ENCODE measurements around the gene MYMK. TPM values are rescaled to one million over a fixed set of nuclear protein-coding genes. Genes with fewer than 3 reads are reported as not detected.

MYMK gene
- total and polyA plus RNA-seq, 2 of the 4 experiments (the other 2 are of a cell fraction) = not detected

DNA sequence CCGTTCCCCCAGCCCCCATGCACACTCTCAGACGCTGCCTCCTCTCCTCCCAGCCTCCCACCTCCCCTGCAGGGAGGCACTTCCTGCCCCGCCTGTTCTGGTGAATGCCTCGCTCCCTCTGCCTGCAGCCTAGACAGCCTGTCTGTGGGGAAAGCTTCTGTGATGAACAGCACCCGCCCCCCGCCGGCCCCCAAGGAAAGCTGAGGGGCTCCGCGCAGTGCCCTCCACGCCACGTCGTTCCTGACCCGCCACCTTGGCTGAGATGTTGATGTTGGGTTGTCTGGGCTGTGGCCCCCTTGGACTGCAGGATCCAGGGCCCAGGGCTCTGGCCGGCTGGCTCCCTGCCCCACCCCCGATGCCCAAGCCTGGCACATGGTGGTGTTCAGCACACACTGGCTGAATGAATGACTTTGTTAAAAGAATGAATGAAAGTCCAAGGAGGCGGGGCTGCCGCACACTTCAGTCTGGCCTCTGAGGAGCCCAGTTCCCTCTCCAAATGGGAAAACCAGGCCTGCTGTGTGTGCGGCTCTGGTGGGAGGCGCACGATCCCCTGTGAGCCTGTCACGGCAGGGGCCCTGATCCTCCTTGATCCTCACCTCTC is 2.1 kb upstream of the MYMK start:
- POLR2A ChIA-PET (ENCODE audit: unreplicated experiment) = no interaction called here
- H3K27ac ChIP-seq (ENCODE audit: insufficient read depth, low read length) = no peak overlapping the region
- ATAC-seq (ENCODE audit: low read depth) = peak; percentile 55
- no peak overlapping the region for H3K4me3 ChIP-seq (ENCODE audit: insufficient read depth, low read depth, low read length)
- in situ Hi-C loops (cut with MboI; ENCODE audit: low sequenced_read_pairs) = no loop called here
- no peak overlapping the region for H3K56ac ChIP-seq (ENCODE audit: extremely low read depth, insufficient read depth, low read length)
- intact Hi-C loops (cut with micrococcal nuclease) = no loop called here
- H3K36me3 ChIP-seq (ENCODE audit: control insufficient read depth, insufficient read depth, low read length) = no peaks in the 10 kb centered on the region
- H3K9me3 ChIP-seq (ENCODE audit: control insufficient read depth, insufficient read depth, low read length) = no peaks in the 10 kb centered on the region
- no peak for TF ChIP-seq MAZ (IDR thresholded peaks at IDR 0.05; ENCODE audit: borderline replicate concordance, low read depth, low read length)
- TF ChIP-seq, protein P1, sequence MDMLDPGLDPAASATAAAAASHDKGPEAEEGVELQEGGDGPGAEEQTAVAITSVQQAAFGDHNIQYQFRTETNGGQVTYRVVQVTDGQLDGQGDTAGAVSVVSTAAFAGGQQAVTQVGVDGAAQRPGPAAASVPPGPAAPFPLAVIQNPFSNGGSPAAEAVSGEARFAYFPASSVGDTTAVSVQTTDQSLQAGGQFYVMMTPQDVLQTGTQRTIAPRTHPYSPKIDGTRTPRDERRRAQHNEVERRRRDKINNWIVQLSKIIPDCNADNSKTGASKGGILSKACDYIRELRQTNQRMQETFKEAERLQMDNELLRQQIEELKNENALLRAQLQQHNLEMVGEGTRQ (IDR thresholded peaks at IDR 0.05; ENCODE audit: low read depth, low read length) = no peak
- no peak for TF ChIP-seq CHD1 (IDR thresholded peaks at IDR 0.05; ENCODE audit: low read depth, low read length)
- TF ChIP-seq MAFK (IDR thresholded peaks at IDR 0.05; ENCODE audit: low read depth, low read length) = no peak
- TF ChIP-seq FOS (IDR thresholded peaks at IDR 0.05; ENCODE audit: low read depth, low read length) = no peak
- TF ChIP-seq CTCF (conservative IDR thresholded peaks at IDR 0.05; ENCODE audit: low read depth, low read length) = no peak
- no peak for TF ChIP-seq POLR2A (IDR thresholded peaks at IDR 0.05; ENCODE audit: low read depth, low read length)
- TF ChIP-seq RCOR1 (IDR thresholded peaks at IDR 0.05; ENCODE audit: insufficient replicate concordance, low read length) = no peak
- TF ChIP-seq RFX5 (IDR thresholded peaks at IDR 0.05; ENCODE audit: low read depth, low read length) = no peak
- no peak for TF ChIP-seq CEBPB (IDR thresholded peaks at IDR 0.05; ENCODE audit: low read depth, low read length)
- TF ChIP-seq, protein P2, sequence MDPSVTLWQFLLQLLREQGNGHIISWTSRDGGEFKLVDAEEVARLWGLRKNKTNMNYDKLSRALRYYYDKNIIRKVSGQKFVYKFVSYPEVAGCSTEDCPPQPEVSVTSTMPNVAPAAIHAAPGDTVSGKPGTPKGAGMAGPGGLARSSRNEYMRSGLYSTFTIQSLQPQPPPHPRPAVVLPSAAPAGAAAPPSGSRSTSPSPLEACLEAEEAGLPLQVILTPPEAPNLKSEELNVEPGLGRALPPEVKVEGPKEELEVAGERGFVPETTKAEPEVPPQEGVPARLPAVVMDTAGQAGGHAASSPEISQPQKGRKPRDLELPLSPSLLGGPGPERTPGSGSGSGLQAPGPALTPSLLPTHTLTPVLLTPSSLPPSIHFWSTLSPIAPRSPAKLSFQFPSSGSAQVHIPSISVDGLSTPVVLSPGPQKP (IDR thresholded peaks at IDR 0.05; ENCODE audit: borderline replicate concordance, low read depth, low read length) = no peak
- TF ChIP-seq BHLHE40 (IDR thresholded peaks at IDR 0.05; ENCODE audit: low read depth, low read length) = no peak
- no peak for TF ChIP-seq MXI1 (IDR thresholded peaks at IDR 0.05; ENCODE audit: borderline replicate concordance, low read depth, low read length)
- no peak for TF ChIP-seq RAD21 (IDR thresholded peaks at IDR 0.05; ENCODE audit: low read length)
- no peak for TF ChIP-seq NFE2L2 (IDR thresholded peaks at IDR 0.05; ENCODE audit: low read depth, low read length)
- TF ChIP-seq SMC3 (IDR thresholded peaks at IDR 0.05; ENCODE audit: low read depth, low read length) = no peak
- dilution Hi-C loops (cut with HindIII; ENCODE audit: low sequenced_read_pairs, unreplicated experiment) = no loop called here
- CTCF ChIA-PET = no interaction called here
- H3K9me1 ChIP-seq (ENCODE audit: insufficient read depth, low read length) = no peaks in the 10 kb centered on the region
- no peak overlapping the region for H2BK20ac ChIP-seq (ENCODE audit: low read depth, low read length)
- peaks cover 88% of the 10 kb centered on the region for H3K27me3 ChIP-seq (ENCODE audit: control insufficient read depth, insufficient read depth, low read length)
- H2BK15ac ChIP-seq (ENCODE audit: low read depth, low read length) = no peak overlapping the region
- H2BK5ac ChIP-seq (ENCODE audit: low read depth, low read length, poor library complexity, severe bottlenecking) = no peak overlapping the region
- H3K4me1 ChIP-seq (ENCODE audit: control insufficient read depth, insufficient read depth, low read length) = peaks cover 2% of the 10 kb centered on the region; the same call in 1 of the 2 replicates
- no peak for DNase-seq
- H2BK120ac ChIP-seq (ENCODE audit: low read depth, low read length) = no peak overlapping the region
- no TSS peak for BruUV-seq (replicated peaks)
- no peak overlapping the region for H3K18ac ChIP-seq (ENCODE audit: low read depth, low read length)
- H4K91ac ChIP-seq (ENCODE audit: insufficient read depth, low read depth, low read length) = no peak overlapping the region
- 30% methylated on average over 8 of the region's 21 CpGs; no CpG with 5 or more reads in 1 of the 2 experiments for WGBS, 2 experiments (ENCODE audit: extremely low coverage in 2 of 2, insufficient read length in 1 of 2)
- H3K4ac ChIP-seq (ENCODE audit: low read depth, low read length) = no peak overlapping the region
- H3K4me2 ChIP-seq (ENCODE audit: low read depth, low read length) = no peak overlapping the region
- no peak overlapping the region for H3K14ac ChIP-seq (replicated peaks; ENCODE audit: low read depth, low read length)
- H4K5ac ChIP-seq (ENCODE audit: low read depth, low read length) = no peak overlapping the region
- H2AK5ac ChIP-seq (ENCODE audit: low read depth, low read length) = no peak overlapping the region
- no peaks in the 10 kb centered on the region for H3K79me1 ChIP-seq (ENCODE audit: low read depth in 1 of 2, low read length in 2 of 2)
- H3K23ac ChIP-seq (ENCODE audit: low read depth, low read length) = no peak overlapping the region
- H4K8ac ChIP-seq (ENCODE audit: low read depth in 2 of 2, low read length in 2 of 2) = no peak overlapping the region
- H2AFZ ChIP-seq (replicated peaks; ENCODE audit: low read length, poor library complexity) = no peak overlapping the region
- H4K20me1 ChIP-seq (ENCODE audit: insufficient read depth, low read length) = no peaks in the 10 kb centered on the region
- H2AK9ac ChIP-seq (replicated peaks; ENCODE audit: low read depth, low read length, poor library complexity) = peak overlapping the region; percentile 78
- H3K9ac ChIP-seq (ENCODE audit: low read depth, low read length) = no peak overlapping the region
